HepG2 (cell line): ENCODE measurements around the gene RAB3A. TPM values are rescaled to one million over a fixed set of nuclear protein-coding genes. Genes with fewer than 3 reads are reported as not detected.

ENCODE experiments used
- BCLAF1 ChIP-seq: fragments of 450-650 bp; IDR thresholded peaks from 2 replicates; pipeline ENCODE4 v1.6.1; 2017; ENCODE audit warnings: mild to moderate bottlenecking
- CAMTA2 ChIP-seq: sonication (generic); formaldehyde crosslinking; IDR thresholded peaks from 2 replicates; pipeline ENCODE4 v1.4.0; 2020; ENCODE audit warnings: mild to moderate bottlenecking, missing genetic modification reagents, borderline replicate concordance
- FOXA3 ChIP-seq: IDR thresholded peaks from 2 replicates; pipeline ENCODE4 v1.6.1; 2016; ENCODE audit warnings: missing genetic modification reagents, missing compliant biosample characterization
- HHEX ChIP-seq: IDR thresholded peaks from 2 replicates; pipeline ENCODE4 v1.6.1; 2016; ENCODE audit warnings: control low read depth
- HNRNPK ChIP-seq: fragments of 200-400 bp; formaldehyde crosslinking; IDR thresholded peaks from 2 replicates; pipeline ENCODE4 v1.6.1; 2018; ENCODE audit warnings: low read length, low read depth, moderate library complexity, mild to moderate bottlenecking; ENCODE audit not compliant: poor library complexity, severe bottlenecking
- HOXA7 ChIP-seq: sonication (generic); formaldehyde crosslinking; IDR thresholded peaks from 2 replicates; pipeline ENCODE4 v1.8.1; 2022; ENCODE audit warnings: mild to moderate bottlenecking, missing genetic modification reagents, moderate library complexity
- PHF20 ChIP-seq: sonication (generic); formaldehyde crosslinking; IDR thresholded peaks from 2 replicates; pipeline ENCODE4 v1.5.0; 2020; ENCODE audit warnings: mild to moderate bottlenecking, missing genetic modification reagents
- PRDM10 ChIP-seq: sonication (generic); formaldehyde crosslinking; IDR thresholded peaks from 2 replicates; pipeline ENCODE4 v1.4.0; 2020; ENCODE audit warnings: low read depth, missing genetic modification reagents
- PRMT3 ChIP-seq: sonication (generic); formaldehyde crosslinking; IDR thresholded peaks from 2 replicates; pipeline ENCODE4 v1.8.1; 2022; ENCODE audit warnings: low read depth, mild to moderate bottlenecking, moderate library complexity, missing genetic modification reagents, borderline replicate concordance
- REL ChIP-seq: sonication (generic); formaldehyde crosslinking; conservative IDR thresholded peaks from 2 replicates; pipeline ENCODE4 v1.8.0; 2022; ENCODE audit warnings: mild to moderate bottlenecking, missing genetic modification reagents, moderate library complexity
- RXRB ChIP-seq: IDR thresholded peaks from 2 replicates; pipeline ENCODE4 v1.6.1; 2016; ENCODE audit warnings: borderline replicate concordance, missing genetic modification reagents, missing compliant biosample characterization
- SMAD9 ChIP-seq: sonication (generic); formaldehyde crosslinking; IDR thresholded peaks from 2 replicates; pipeline ENCODE4 v1.5.1; 2020; ENCODE audit warnings: mild to moderate bottlenecking, missing genetic modification reagents
- TARDBP ChIP-seq: sonication (generic); formaldehyde crosslinking; IDR thresholded peaks from 2 replicates; pipeline ENCODE4 v1.8.0; 2022; ENCODE audit warnings: mild to moderate bottlenecking, missing genetic modification reagents
- TEF ChIP-seq: sonication (generic); formaldehyde crosslinking; IDR thresholded peaks from 2 replicates; pipeline ENCODE4 v1.5.0; 2020; ENCODE audit warnings: missing genetic modification reagents
- TSC22D2 ChIP-seq: sonication (generic); formaldehyde crosslinking; IDR thresholded peaks from 2 replicates; pipeline ENCODE4 v1.5.1; 2020; ENCODE audit warnings: missing genetic modification reagents, mild to moderate bottlenecking, borderline replicate concordance
- ZBTB38 ChIP-seq: sonication (generic); formaldehyde crosslinking; IDR thresholded peaks from 2 replicates; pipeline ENCODE4 v1.5.1; 2020; ENCODE audit warnings: mild to moderate bottlenecking, missing genetic modification reagents
- ZNF251 ChIP-seq: sonication (generic); formaldehyde crosslinking; IDR thresholded peaks from 2 replicates; pipeline ENCODE4 v1.9.0; 2021; ENCODE audit warnings: mild to moderate bottlenecking, missing genetic modification reagents
- ZNF280B ChIP-seq: sonication (generic); formaldehyde crosslinking; IDR thresholded peaks from 2 replicates; pipeline ENCODE4 v1.5.0; 2020; ENCODE audit warnings: missing genetic modification reagents, mild to moderate bottlenecking, borderline replicate concordance
- ZNF343 ChIP-seq: sonication (generic); formaldehyde crosslinking; IDR thresholded peaks from 2 replicates; pipeline ENCODE4 v1.4.0; 2020; ENCODE audit warnings: mild to moderate bottlenecking, missing genetic modification reagents
- ZNF792 ChIP-seq: IDR thresholded peaks from 2 replicates; pipeline ENCODE4 v1.6.1; 2016
- polyA plus RNA-seq, 8 experiments: library from polyadenylated mRNA; depleted of rRNA in 3 of 8; stranded (reverse) in 7 of 8; unstranded in 1 of 8; fragments of >200 nt; fragmentation: Illumina TruSeq in 4 of 8; extraction: Trizol in 4 of 8; gene quantifications; 2 replicates each; pipeline versions ENCODE4 v1.2.1 to v1.2.3, GENCODE V29; 2011 to 2016; ENCODE audit warnings: low read depth in 4 of 8, missing spikeins in 1 of 8, mixed read lengths in 1 of 8; ENCODE audit not compliant: insufficient read depth in 1 of 8
- total RNA-seq, 5 experiments: library from RNA; depleted of rRNA; stranded (reverse); fragments of >200 nt; fragmentation: Illumina TruSeq; extraction: Trizol; gene quantifications; 2 replicates each; pipeline ENCODE4 v1.2.3, GENCODE V29; 2016; ENCODE audit warnings: low read depth in 1 of 5

The RAB3A gene
- total and polyA plus RNA-seq, 2 of the 13 experiments (the other 11 are each of a cell fraction or from before 2014, with no cell fraction given) = 0.58 to 0.98 TPM

- TF ChIP-seq TEF (CRISPR knock-in tag) (no peak), SMAD9 (no peak), PRMT3 (CRISPR knock-in tag) (no peak), HHEX (CRISPR knock-in tag) (no peak), PRDM10 (CRISPR knock-in tag) (no peak), BCLAF1 (no peak), REL (CRISPR knock-in tag) (no peak), FOXA3 (CRISPR knock-in tag) (0 out of 2 replicates have a peak, but pooled peaks have one; percentile 15), PHF20 (CRISPR knock-in tag) (no peak), TARDBP (no peak), ZNF343 (no peak), RXRB (CRISPR knock-in tag) (peak; percentile 51; the same call in 1 of the 2 replicates), ZNF251 (CRISPR knock-in tag) (no peak), HOXA7 (CRISPR knock-in tag) (no peak), CAMTA2 (CRISPR knock-in tag) (no peak), TSC22D2 (CRISPR knock-in tag) (no peak), ZBTB38 (no peak), ZNF792 (CRISPR knock-in tag) (peak; percentile 48; the same call in 1 of the 2 replicates), HNRNPK (no peak), ZNF280B (CRISPR knock-in tag) (peak; percentile 25; the same call in 1 of the 2 replicates)
Measured at GRCh38 chr19:18221815-18222725, 18.2 kb upstream of the RAB3A start (continued).
